ENCODE data around the gene OR13C3.

The OR13C3 gene

DNA sequence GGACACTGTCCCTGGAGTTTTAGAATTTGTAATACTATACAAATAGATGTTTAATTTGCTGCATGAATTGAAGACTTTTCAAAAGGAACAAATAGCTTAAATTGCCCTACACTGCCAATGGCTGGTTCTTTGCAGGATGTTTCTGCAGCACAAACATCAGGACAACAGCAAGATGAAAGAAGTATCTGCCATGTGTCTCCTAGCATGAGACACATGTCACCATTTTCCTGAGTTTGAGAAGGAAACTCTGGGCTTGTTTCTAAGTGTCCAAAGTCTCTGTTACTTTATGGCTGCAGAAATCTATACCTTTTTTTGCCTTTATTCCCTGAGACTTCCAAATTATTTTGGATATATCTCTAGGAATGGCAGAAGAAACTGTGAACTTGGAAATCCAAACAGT is 33.2 kb downstream of the OR13C3 start:
- Histone ChIP-seq H3K27me3 (ENCODE audit: insufficient read depth, poor library complexity, severe bottlenecking) (no peaks in the 10 kb centered on the region), H3K4me3 (replicated peaks; ENCODE audit: insufficient read depth, low read length) (no peak overlapping the region), H3K27ac (replicated peaks) (no peak overlapping the region)
- TF ChIP-seq POLR2AphosphoS5 (IDR thresholded peaks at IDR 0.05; ENCODE audit: low read depth) (no peak), SPI1 (IDR thresholded peaks at IDR 0.05; ENCODE audit: borderline replicate concordance, low read depth) (no peak), GABPA (IDR thresholded peaks at IDR 0.05; ENCODE audit: low read depth) (no peak)
- TF ChIP-seq, protein P1, sequence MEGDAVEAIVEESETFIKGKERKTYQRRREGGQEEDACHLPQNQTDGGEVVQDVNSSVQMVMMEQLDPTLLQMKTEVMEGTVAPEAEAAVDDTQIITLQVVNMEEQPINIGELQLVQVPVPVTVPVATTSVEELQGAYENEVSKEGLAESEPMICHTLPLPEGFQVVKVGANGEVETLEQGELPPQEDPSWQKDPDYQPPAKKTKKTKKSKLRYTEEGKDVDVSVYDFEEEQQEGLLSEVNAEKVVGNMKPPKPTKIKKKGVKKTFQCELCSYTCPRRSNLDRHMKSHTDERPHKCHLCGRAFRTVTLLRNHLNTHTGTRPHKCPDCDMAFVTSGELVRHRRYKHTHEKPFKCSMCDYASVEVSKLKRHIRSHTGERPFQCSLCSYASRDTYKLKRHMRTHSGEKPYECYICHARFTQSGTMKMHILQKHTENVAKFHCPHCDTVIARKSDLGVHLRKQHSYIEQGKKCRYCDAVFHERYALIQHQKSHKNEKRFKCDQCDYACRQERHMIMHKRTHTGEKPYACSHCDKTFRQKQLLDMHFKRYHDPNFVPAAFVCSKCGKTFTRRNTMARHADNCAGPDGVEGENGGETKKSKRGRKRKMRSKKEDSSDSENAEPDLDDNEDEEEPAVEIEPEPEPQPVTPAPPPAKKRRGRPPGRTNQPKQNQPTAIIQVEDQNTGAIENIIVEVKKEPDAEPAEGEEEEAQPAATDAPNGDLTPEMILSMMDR (IDR thresholded peaks at IDR 0.05; ENCODE audit: insufficient read depth, low read length), result no peak
- TF ChIP-seq, protein P2, sequence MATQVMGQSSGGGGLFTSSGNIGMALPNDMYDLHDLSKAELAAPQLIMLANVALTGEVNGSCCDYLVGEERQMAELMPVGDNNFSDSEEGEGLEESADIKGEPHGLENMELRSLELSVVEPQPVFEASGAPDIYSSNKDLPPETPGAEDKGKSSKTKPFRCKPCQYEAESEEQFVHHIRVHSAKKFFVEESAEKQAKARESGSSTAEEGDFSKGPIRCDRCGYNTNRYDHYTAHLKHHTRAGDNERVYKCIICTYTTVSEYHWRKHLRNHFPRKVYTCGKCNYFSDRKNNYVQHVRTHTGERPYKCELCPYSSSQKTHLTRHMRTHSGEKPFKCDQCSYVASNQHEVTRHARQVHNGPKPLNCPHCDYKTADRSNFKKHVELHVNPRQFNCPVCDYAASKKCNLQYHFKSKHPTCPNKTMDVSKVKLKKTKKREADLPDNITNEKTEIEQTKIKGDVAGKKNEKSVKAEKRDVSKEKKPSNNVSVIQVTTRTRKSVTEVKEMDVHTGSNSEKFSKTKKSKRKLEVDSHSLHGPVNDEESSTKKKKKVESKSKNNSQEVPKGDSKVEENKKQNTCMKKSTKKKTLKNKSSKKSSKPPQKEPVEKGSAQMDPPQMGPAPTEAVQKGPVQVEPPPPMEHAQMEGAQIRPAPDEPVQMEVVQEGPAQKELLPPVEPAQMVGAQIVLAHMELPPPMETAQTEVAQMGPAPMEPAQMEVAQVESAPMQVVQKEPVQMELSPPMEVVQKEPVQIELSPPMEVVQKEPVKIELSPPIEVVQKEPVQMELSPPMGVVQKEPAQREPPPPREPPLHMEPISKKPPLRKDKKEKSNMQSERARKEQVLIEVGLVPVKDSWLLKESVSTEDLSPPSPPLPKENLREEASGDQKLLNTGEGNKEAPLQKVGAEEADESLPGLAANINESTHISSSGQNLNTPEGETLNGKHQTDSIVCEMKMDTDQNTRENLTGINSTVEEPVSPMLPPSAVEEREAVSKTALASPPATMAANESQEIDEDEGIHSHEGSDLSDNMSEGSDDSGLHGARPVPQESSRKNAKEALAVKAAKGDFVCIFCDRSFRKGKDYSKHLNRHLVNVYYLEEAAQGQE (IDR thresholded peaks at IDR 0.05; ENCODE audit: insufficient replicate concordance, low read depth), result no peak
- DNase-seq (ENCODE audit: low read depth in 1 of 2, low spot score in 1 of 2), result no peak

GRCh38 chr9:104494808-104495207 is 41.8 kb downstream of the OR13C3 start:
- no peak for TF ChIP-seq SPI1 (IDR thresholded peaks at IDR 0.05; ENCODE audit: borderline replicate concordance, low read depth)
- TF ChIP-seq, protein P2 (IDR thresholded peaks at IDR 0.05; ENCODE audit: insufficient replicate concordance, low read depth), result no peak
- no peak for TF ChIP-seq GABPA (IDR thresholded peaks at IDR 0.05; ENCODE audit: low read depth)
- TF ChIP-seq, protein P1 (IDR thresholded peaks at IDR 0.05; ENCODE audit: insufficient read depth, low read length), result no peak
- no peak for TF ChIP-seq POLR2AphosphoS5 (IDR thresholded peaks at IDR 0.05; ENCODE audit: low read depth)
- Histone ChIP-seq H3K27ac (replicated peaks) (no peak overlapping the region), H3K4me3 (replicated peaks; ENCODE audit: insufficient read depth, low read length) (no peak overlapping the region), H3K27me3 (ENCODE audit: insufficient read depth, poor library complexity, severe bottlenecking) (no peaks in the 10 kb centered on the region)
- DNase-seq (ENCODE audit: low read depth in 1 of 2, low spot score in 1 of 2), result no peak
